NCI-H510A (cell line): ENCODE results near the gene FKBP8.

Experiments
- DNase-seq: peaks from one replicate; lab custom pipeline; 2025; lab: John Stamatoyannopoulos, UW

Gene FKBP8

GRCh38 chr19:18502246-18502637 lies 41.1 kb downstream of the FKBP8 start:
- no peak for DNase-seq

GRCh38 chr19:18501832-18502231 lies 41.5 kb downstream of the FKBP8 start:
- no peak for DNase-seq

GRCh38 chr19:18501351-18501750 lies 42.0 kb downstream of the FKBP8 start:
- DNase-seq: no peak

- DNase-seq: no peak
Measured at GRCh38 chr19:18500799-18501198, 42.6 kb downstream of the FKBP8 start.

GRCh38 chr19:18500376-18500775 lies 43.0 kb downstream of the FKBP8 start:
- DNase-seq: no peak

GRCh38 chr19:18499055-18499775 lies 44.2 kb downstream of the FKBP8 start:
- DNase-seq: no peak

GRCh38 chr19:18496980-18497256 lies 46.5 kb downstream of the FKBP8 start:
- DNase-seq: no peak

GRCh38 chr19:18496167-18496979 lies 47.0 kb downstream of the FKBP8 start:
- DNase-seq: no peak

GRCh38 chr19:18495204-18495911 lies 48.0 kb downstream of the FKBP8 start:
- no peak for DNase-seq

GRCh38 chr19:18494267-18494607 lies 49.1 kb downstream of the FKBP8 start:
- no peak for DNase-seq

- no peak for DNase-seq
Measured at GRCh38 chr19:18493440-18494266, 49.7 kb downstream of the FKBP8 start.

GRCh38 chr19:18491995-18492953 lies 51.1 kb downstream of the FKBP8 start:
- DNase-seq: no peak

- no peak for DNase-seq
Measured at GRCh38 chr19:18490728-18491127, 52.6 kb downstream of the FKBP8 start.

GRCh38 chr19:18489627-18490184 lies 53.7 kb downstream of the FKBP8 start:
- no peak for DNase-seq

GRCh38 chr19:18488838-18489626 lies 54.3 kb downstream of the FKBP8 start:
- no peak for DNase-seq

- no peak for DNase-seq
Measured at GRCh38 chr19:18488403-18488723, 55.0 kb downstream of the FKBP8 start.

- DNase-seq: no peak
Measured at GRCh38 chr19:18487576-18488402, 55.6 kb downstream of the FKBP8 start.

GRCh38 chr19:18486746-18487145 lies 56.6 kb downstream of the FKBP8 start:
- DNase-seq: no peak

- no peak for DNase-seq
Measured at GRCh38 chr19:18484992-18485391, 58.4 kb downstream of the FKBP8 start.
